GM12878 (cell line): ENCODE measurements around the gene TNFRSF8.

Source experiments
- BRCA1 ChIP-seq: IDR thresholded peaks from 2 replicates; pipeline ENCODE4 v1.6.1; 2011; ENCODE audit warnings: low read depth, low read length, improper control_type of control experiment
- CTCF ChIP-seq, 3 experiments: IDR thresholded peaks in 2 of 3; conservative IDR thresholded peaks in 1 of 3; 2 replicates each; pipeline ENCODE4 v1.5.1; 2011; ENCODE audit warnings: low read depth in 3 of 3, low read length in 3 of 3, mild to moderate bottlenecking in 3 of 3, control low read depth in 2 of 3, moderate library complexity in 2 of 3, inconsistent platforms in 1 of 3, mixed read lengths in 1 of 3; ENCODE audit not compliant: control insufficient read depth in 2 of 3, insufficient read depth in 1 of 3; ENCODE audit errors: extremely low read depth in 1 of 3
- KLF5 ChIP-seq: fragments of 450-650 bp; IDR thresholded peaks from 2 replicates; pipeline ENCODE4 v1.6.1; 2014; ENCODE audit warnings: mild to moderate bottlenecking; ENCODE audit not compliant: partially characterized antibody
- TARDBP ChIP-seq: IDR thresholded peaks from 2 replicates; pipeline ENCODE4 v1.6.1; 2016; ENCODE audit warnings: borderline replicate concordance
- TF ChIP-seq, protein P1 (sequence below): IDR thresholded peaks from 2 replicates; pipeline ENCODE4 v1.6.1; 2012; ENCODE audit warnings: low read depth, low read length, improper control_type of control experiment

DNA sequence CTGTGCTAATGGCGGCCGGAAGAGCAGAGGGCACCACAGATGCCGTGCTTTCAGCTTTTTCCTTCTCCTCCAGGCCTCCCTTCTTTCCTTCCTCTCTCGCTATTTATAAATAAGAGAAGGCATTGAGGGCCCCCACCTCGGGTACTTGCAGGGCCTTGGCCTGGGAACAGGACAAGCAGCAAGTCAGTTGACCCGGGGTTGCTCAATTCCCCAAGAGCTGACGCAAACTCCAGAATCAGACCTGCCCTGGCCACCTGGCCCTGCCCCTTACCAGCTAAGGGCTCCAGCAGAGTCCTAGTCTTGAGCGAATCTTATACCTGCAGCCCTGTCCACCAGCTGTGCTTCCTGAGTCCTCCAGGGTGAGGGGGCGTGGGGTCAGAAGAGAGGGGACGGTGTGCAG, 117.2 kb downstream of the TNFRSF8 start:
- TF ChIP-seq KLF5 (no peak), CTCF (IDR thresholded peaks at IDR 0.05 in 2 of 3, conservative IDR thresholded peaks at IDR 0.05 in 1 of 3; ENCODE audit: control insufficient read depth in 2 of 3, extremely low read depth in 1 of 3, insufficient read depth in 1 of 3, low read depth in 3 of 3, low read length in 3 of 3) (no peak), BRCA1 (no peak), TARDBP (no peak)
- TF ChIP-seq, protein P1, sequence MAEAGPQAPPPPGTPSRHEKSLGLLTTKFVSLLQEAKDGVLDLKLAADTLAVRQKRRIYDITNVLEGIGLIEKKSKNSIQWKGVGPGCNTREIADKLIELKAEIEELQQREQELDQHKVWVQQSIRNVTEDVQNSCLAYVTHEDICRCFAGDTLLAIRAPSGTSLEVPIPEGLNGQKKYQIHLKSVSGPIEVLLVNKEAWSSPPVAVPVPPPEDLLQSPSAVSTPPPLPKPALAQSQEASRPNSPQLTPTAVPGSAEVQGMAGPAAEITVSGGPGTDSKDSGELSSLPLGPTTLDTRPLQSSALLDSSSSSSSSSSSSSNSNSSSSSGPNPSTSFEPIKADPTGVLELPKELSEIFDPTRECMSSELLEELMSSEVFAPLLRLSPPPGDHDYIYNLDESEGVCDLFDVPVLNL, result no peak
